ENCODE results near the gene CTIF.

Gene CTIF

GRCh38 chr18:48632676-48633257, 93.9 kb downstream of the CTIF start:
- TF ChIP-seq CTCF (IDR thresholded peaks at IDR 0.05; ENCODE audit: low read depth, low read length, missing control alignments), result no peak
- no peak for DNase-seq (ENCODE audit: extremely low read depth, low read depth)
- H3K4me3 ChIP-seq (replicated peaks; ENCODE audit: low read depth, low read length), result no peak overlapping the region

- no peak for DNase-seq (ENCODE audit: extremely low read depth, low read depth)
- H3K4me3 ChIP-seq (replicated peaks; ENCODE audit: low read depth, low read length), result no peak overlapping the region
- TF ChIP-seq CTCF (IDR thresholded peaks at IDR 0.05; ENCODE audit: low read depth, low read length, missing control alignments), result no peak
Observed at GRCh38 chr18:48634491-48634890, 95.7 kb downstream of the CTIF start.

GRCh38 chr18:48634975-48635374, 96.1 kb downstream of the CTIF start:
- no peak overlapping the region for H3K4me3 ChIP-seq (replicated peaks; ENCODE audit: low read depth, low read length)
- no peak for TF ChIP-seq CTCF (IDR thresholded peaks at IDR 0.05; ENCODE audit: low read depth, low read length, missing control alignments)
- DNase-seq (ENCODE audit: extremely low read depth, low read depth), result no peak

- no peak for DNase-seq (ENCODE audit: extremely low read depth, low read depth)
- no peak for TF ChIP-seq CTCF (IDR thresholded peaks at IDR 0.05; ENCODE audit: low read depth, low read length, missing control alignments)
- H3K4me3 ChIP-seq (replicated peaks; ENCODE audit: low read depth, low read length), result no peak overlapping the region
Observed at GRCh38 chr18:48635806-48636205, 97.0 kb downstream of the CTIF start.

GRCh38 chr18:48636436-48636835, 97.6 kb downstream of the CTIF start:
- no peak for TF ChIP-seq CTCF (IDR thresholded peaks at IDR 0.05; ENCODE audit: low read depth, low read length, missing control alignments)
- no peak for DNase-seq (ENCODE audit: extremely low read depth, low read depth)
- no peak overlapping the region for H3K4me3 ChIP-seq (replicated peaks; ENCODE audit: low read depth, low read length)

GRCh38 chr18:48637081-48637990, 98.5 kb downstream of the CTIF start:
- no peak overlapping the region for H3K4me3 ChIP-seq (replicated peaks; ENCODE audit: low read depth, low read length)
- TF ChIP-seq CTCF (IDR thresholded peaks at IDR 0.05; ENCODE audit: low read depth, low read length, missing control alignments), result no peak
- no peak for DNase-seq (ENCODE audit: extremely low read depth, low read depth)

Measured in HFF-Myc (cell line).